ENCODE measurements around the gene ITIH2. TPM values are rescaled to one million over a fixed set of nuclear protein-coding genes. Genes with fewer than 3 reads are reported as not detected.
"Not testable (repeated sequence)": the region's sequence is repeated elsewhere in the genome, so short reads cannot be mapped to it uniquely, and the experiment has no call there.

Gene ITIH2
- total RNA-seq, 1 donor from 2014 or later, result not detected

- TF ChIP-seq CTCF (IDR thresholded peaks at IDR 0.05; ENCODE audit: unreplicated experiment), result no peak
- no peaks in the 10 kb centered on the region for H3K4me1 Mint-ChIP-seq
- H3K9me3 Mint-ChIP-seq, result no peaks in the 10 kb centered on the region
- no peaks in the 10 kb centered on the region for H3K36me3 Mint-ChIP-seq
- no peak for DNase-seq (ENCODE audit: low spot score in 2 of 2, unreplicated experiment in 2 of 2)
- H3K27ac Mint-ChIP-seq, result no peak overlapping the region
- H3K27me3 Mint-ChIP-seq (ENCODE audit: low read depth), result peaks cover 40% of the 10 kb centered on the region
- H3K4me3 Mint-ChIP-seq, result no peak overlapping the region
Measured at GRCh38 chr10:7720478-7720877, 17.4 kb downstream of the ITIH2 start.

GRCh38 chr10:7722927-7723529 is 19.9 kb downstream of the ITIH2 start:
- H3K9me3 Mint-ChIP-seq, result no peaks in the 10 kb centered on the region
- no peak overlapping the region for H3K4me3 Mint-ChIP-seq
- no peaks in the 10 kb centered on the region for H3K4me1 Mint-ChIP-seq
- H3K27me3 Mint-ChIP-seq (ENCODE audit: low read depth), result peaks cover 49% of the 10 kb centered on the region
- no peak for DNase-seq (ENCODE audit: low spot score in 2 of 2, unreplicated experiment in 2 of 2)
- no peak for TF ChIP-seq CTCF (IDR thresholded peaks at IDR 0.05; ENCODE audit: unreplicated experiment)
- H3K36me3 Mint-ChIP-seq, result no peaks in the 10 kb centered on the region
- no peak overlapping the region for H3K27ac Mint-ChIP-seq

- H3K4me1 Mint-ChIP-seq, result no peaks in the 10 kb centered on the region
- no peaks in the 10 kb centered on the region for H3K36me3 Mint-ChIP-seq
- TF ChIP-seq CTCF (IDR thresholded peaks at IDR 0.05; ENCODE audit: unreplicated experiment), result no peak
- H3K27me3 Mint-ChIP-seq (ENCODE audit: low read depth), result peaks cover 5% of the 10 kb centered on the region
- H3K9me3 Mint-ChIP-seq, result no peaks in the 10 kb centered on the region
- H3K27ac Mint-ChIP-seq, result no peak overlapping the region
- H3K4me3 Mint-ChIP-seq, result no peak overlapping the region
- no peak for DNase-seq (ENCODE audit: low spot score in 2 of 2, unreplicated experiment in 2 of 2)
Measured at GRCh38 chr10:7734821-7735220, 31.7 kb downstream of the ITIH2 start.

GRCh38 chr10:7738536-7739407 is 35.7 kb downstream of the ITIH2 start:
- Mint-ChIP-seq H3K27me3 (ENCODE audit: low read depth) (peaks cover 6% of the 10 kb centered on the region), H3K36me3 (no peaks in the 10 kb centered on the region)
- DNase-seq (ENCODE audit: low spot score in 2 of 2, unreplicated experiment in 2 of 2), result no peak

GRCh38 chr10:7744307-7744706 is 41.2 kb downstream of the ITIH2 start:
- no peak for TF ChIP-seq CTCF (IDR thresholded peaks at IDR 0.05; ENCODE audit: unreplicated experiment)
- Mint-ChIP-seq H3K4me3 (no peak overlapping the region), H3K36me3 (no peaks in the 10 kb centered on the region), H3K4me1 (no peaks in the 10 kb centered on the region), H3K27ac (no peak overlapping the region), H3K9me3 (no peaks in the 10 kb centered on the region), H3K27me3 (ENCODE audit: low read depth) (peaks cover 5% of the 10 kb centered on the region)
- no peak for DNase-seq (ENCODE audit: low spot score in 2 of 2, unreplicated experiment in 2 of 2)

More at GRCh38 chr10:7738536-7739407, 35.7 kb downstream of the ITIH2 start:
- Mint-ChIP-seq H3K4me1 (no peaks in the 10 kb centered on the region), H3K9me3 (no peaks in the 10 kb centered on the region), H3K27ac (no peak overlapping the region), H3K4me3 (no peak overlapping the region)
- no peak for TF ChIP-seq CTCF (IDR thresholded peaks at IDR 0.05; ENCODE audit: unreplicated experiment)

GRCh38 chr10:7748637-7749036 is 45.5 kb downstream of the ITIH2 start:
- H3K27me3 Mint-ChIP-seq (ENCODE audit: low read depth); H3K4me1 Mint-ChIP-seq; H3K27ac Mint-ChIP-seq; H3K4me3 Mint-ChIP-seq; H3K9me3 Mint-ChIP-seq; DNase-seq (ENCODE audit: low spot score in 2 of 2, unreplicated experiment in 2 of 2): not testable (repeated sequence)
- peaks cover 19% of the 10 kb centered on the region for H3K36me3 Mint-ChIP-seq

Measured in mesothelial cell of epicardium (in vitro differentiated cells).